Fibroblast of lung (primary cell): Measurements from ENCODE around the gene TMEM131.

Experiments used
- EZH2 ChIP-seq: IDR thresholded peaks from 2 replicates; pipeline ENCODE4 v1.5.1; 2012; ENCODE audit warnings: low read length, control low read depth, mild to moderate bottlenecking; ENCODE audit errors: missing control alignments
- TF ChIP-seq, protein P1 (sequence below), 2 donors: IDR thresholded peaks in 1 of 2; conservative IDR thresholded peaks in 1 of 2; 1 replicate in 1 of 2; 2 replicates in 1 of 2; pipeline ENCODE4 v1.5.1; 2011 to 2012; ENCODE audit warnings: low read length in 2 of 2, control low read depth in 1 of 2, inconsistent platforms in 1 of 2, low read depth in 1 of 2, mild to moderate bottlenecking in 1 of 2

DNA sequence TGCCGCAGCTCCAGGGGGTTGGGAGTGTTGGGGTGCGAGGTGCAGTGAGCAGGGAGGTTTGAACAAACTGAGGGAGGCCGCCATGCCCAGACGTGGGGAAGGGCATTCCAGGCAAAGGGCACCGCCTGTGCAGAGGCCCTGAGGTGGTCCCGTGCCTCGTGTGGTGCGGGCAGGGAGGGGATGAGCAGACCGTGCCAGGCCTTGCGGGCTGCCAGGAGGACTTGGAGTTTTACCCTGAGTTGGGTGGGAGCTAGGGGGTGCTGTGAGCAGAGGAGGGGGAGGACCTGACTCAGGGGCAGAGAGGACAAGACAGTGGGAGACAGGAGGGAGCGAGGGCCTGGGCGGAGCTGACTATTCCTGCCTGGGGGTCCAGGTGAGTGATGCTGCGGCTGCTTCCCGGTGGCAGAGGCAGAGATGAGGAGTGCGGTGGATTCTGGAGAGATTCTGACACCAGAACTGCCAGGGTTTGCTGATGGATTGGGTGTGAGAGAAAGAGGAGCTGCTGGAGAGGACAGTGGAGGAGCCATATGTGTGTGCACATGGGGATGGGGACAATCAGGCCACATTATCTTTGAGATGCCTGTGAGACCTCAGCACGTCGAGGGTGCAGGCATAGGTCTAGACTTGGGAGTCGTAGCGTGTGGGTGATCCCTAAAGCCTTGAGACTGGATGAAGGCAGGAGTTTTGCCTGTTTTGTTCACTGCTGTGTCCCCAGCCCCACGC lies 259.0 kb downstream of the TMEM131 start:
- TF ChIP-seq, protein P1, sequence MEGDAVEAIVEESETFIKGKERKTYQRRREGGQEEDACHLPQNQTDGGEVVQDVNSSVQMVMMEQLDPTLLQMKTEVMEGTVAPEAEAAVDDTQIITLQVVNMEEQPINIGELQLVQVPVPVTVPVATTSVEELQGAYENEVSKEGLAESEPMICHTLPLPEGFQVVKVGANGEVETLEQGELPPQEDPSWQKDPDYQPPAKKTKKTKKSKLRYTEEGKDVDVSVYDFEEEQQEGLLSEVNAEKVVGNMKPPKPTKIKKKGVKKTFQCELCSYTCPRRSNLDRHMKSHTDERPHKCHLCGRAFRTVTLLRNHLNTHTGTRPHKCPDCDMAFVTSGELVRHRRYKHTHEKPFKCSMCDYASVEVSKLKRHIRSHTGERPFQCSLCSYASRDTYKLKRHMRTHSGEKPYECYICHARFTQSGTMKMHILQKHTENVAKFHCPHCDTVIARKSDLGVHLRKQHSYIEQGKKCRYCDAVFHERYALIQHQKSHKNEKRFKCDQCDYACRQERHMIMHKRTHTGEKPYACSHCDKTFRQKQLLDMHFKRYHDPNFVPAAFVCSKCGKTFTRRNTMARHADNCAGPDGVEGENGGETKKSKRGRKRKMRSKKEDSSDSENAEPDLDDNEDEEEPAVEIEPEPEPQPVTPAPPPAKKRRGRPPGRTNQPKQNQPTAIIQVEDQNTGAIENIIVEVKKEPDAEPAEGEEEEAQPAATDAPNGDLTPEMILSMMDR (conservative IDR thresholded peaks at IDR 0.05 in 1 of 2, IDR thresholded peaks at IDR 0.05 in 1 of 2; ENCODE audit: low read depth in 1 of 2, low read length in 2 of 2), result no peak
- no peak for TF ChIP-seq EZH2
